Mesenchymal stem cell (in vitro differentiated cells and primary cell): Measurements from ENCODE around the gene TBC1D16.
A peak's percentile ranks its signal among the peaks of the same experiment; 100 is the strongest.

ENCODE experiments used
- DNase-seq: peaks from one replicate; pipeline ENCODE4 v3.0.0-alpha.2; 2013
- H2AFZ ChIP-seq: one replicate; pipeline ENCODE4 v1.6.1; 2013; ENCODE audit warnings: low read depth, mild to moderate bottlenecking, control low read depth, inconsistent platforms, low read length, moderate library complexity
- H2AK5ac ChIP-seq: 2 replicates; pipeline ENCODE4 v1.6.1; 2013; ENCODE audit warnings: low read length, moderate library complexity, mild to moderate bottlenecking, inconsistent platforms; ENCODE audit not compliant: severe bottlenecking
- H2BK120ac ChIP-seq: one replicate; pipeline ENCODE4 v1.6.1; 2013; ENCODE audit warnings: low read depth, mild to moderate bottlenecking, inconsistent platforms, low read length, moderate library complexity
- H2BK12ac ChIP-seq, 2 experiments: one replicate each; pipeline ENCODE4 v1.6.1; 2013; ENCODE audit warnings: inconsistent platforms in 2 of 2, low read length in 2 of 2, mild to moderate bottlenecking in 2 of 2, moderate library complexity in 2 of 2, control low read depth in 1 of 2
- H2BK15ac ChIP-seq: one replicate; pipeline ENCODE4 v1.6.1; 2013; ENCODE audit warnings: mild to moderate bottlenecking, low read depth, inconsistent platforms; ENCODE audit not compliant: poor library complexity, severe bottlenecking
- H2BK5ac ChIP-seq: 2 replicates; pipeline ENCODE4 v1.6.1; 2013; ENCODE audit warnings: low read depth, mild to moderate bottlenecking, low read length, control low read depth, inconsistent platforms; ENCODE audit not compliant: poor library complexity, severe bottlenecking
- H3K14ac ChIP-seq, 2 experiments: one replicate each; pipeline ENCODE4 v1.6.1; 2013; ENCODE audit warnings: inconsistent platforms in 2 of 2, low read length in 2 of 2, control low read depth in 1 of 2, mild to moderate bottlenecking in 1 of 2, moderate library complexity in 1 of 2
- H3K18ac ChIP-seq, 2 experiments: one replicate each; pipeline ENCODE4 v1.6.1; 2013; ENCODE audit warnings: inconsistent platforms in 2 of 2, low read length in 2 of 2, control low read depth in 1 of 2, low read depth in 1 of 2, mild to moderate bottlenecking in 1 of 2
- H3K23ac ChIP-seq, 2 experiments: one replicate each; pipeline ENCODE4 v1.6.1; 2013; ENCODE audit warnings: inconsistent platforms in 2 of 2, low read length in 2 of 2, mild to moderate bottlenecking in 2 of 2, moderate library complexity in 2 of 2, control low read depth in 1 of 2
- H3K27ac ChIP-seq: 2 replicates; pipeline ENCODE4 v1.5.1; 2013; ENCODE audit warnings: mild to moderate bottlenecking, moderate library complexity, low read length, control low read depth, inconsistent platforms; ENCODE audit not compliant: poor library complexity, severe bottlenecking
- H3K27me3 ChIP-seq, 2 experiments: 2 replicates each; pipeline versions ENCODE4 v1.6.1 to v1.7.0; 2013; ENCODE audit warnings: low read length in 2 of 2, mild to moderate bottlenecking in 2 of 2, moderate library complexity in 2 of 2, control low read depth in 1 of 2, inconsistent platforms in 1 of 2; ENCODE audit not compliant: control insufficient read depth in 1 of 2, insufficient read depth in 1 of 2
- H3K36me3 ChIP-seq, 2 experiments: 2 replicates each; pipeline versions ENCODE4 v1.6.1 to v1.7.0; 2013; ENCODE audit warnings: low read length in 2 of 2, control low read depth in 1 of 2, inconsistent platforms in 1 of 2, low read depth in 1 of 2, mild to moderate bottlenecking in 1 of 2; ENCODE audit not compliant: insufficient read depth in 2 of 2, control insufficient read depth in 1 of 2
- H3K4ac ChIP-seq, 2 experiments: one replicate each; pipeline ENCODE4 v1.6.1; 2013; ENCODE audit warnings: inconsistent platforms in 2 of 2, low read length in 2 of 2, mild to moderate bottlenecking in 2 of 2, moderate library complexity in 2 of 2, control low read depth in 1 of 2, low read depth in 1 of 2
- H3K4me1 ChIP-seq: 2 replicates; pipeline ENCODE4 v1.6.1; 2013; ENCODE audit warnings: low read depth, low read length, control low read depth; ENCODE audit not compliant: control insufficient read depth, insufficient read depth
- H3K4me2 ChIP-seq: 2 replicates; pipeline ENCODE4 v1.6.1; 2013; ENCODE audit warnings: low read length, mild to moderate bottlenecking, inconsistent platforms; ENCODE audit not compliant: poor library complexity, severe bottlenecking
- H3K4me3 ChIP-seq, 2 experiments: 2 replicates each; pipeline versions ENCODE4 v1.5.1 to v1.7.0; 2013; ENCODE audit warnings: low read length in 2 of 2, mild to moderate bottlenecking in 2 of 2, control low read depth in 1 of 2, low read depth in 1 of 2; ENCODE audit not compliant: insufficient read depth in 1 of 2
- H3K79me1 ChIP-seq: replicated peaks from 2 replicates; pipeline ENCODE4 v1.6.1; 2013; ENCODE audit warnings: mild to moderate bottlenecking, control low read depth, low read length, inconsistent platforms; ENCODE audit not compliant: poor library complexity, severe bottlenecking
- H3K9ac ChIP-seq: 2 replicates; pipeline ENCODE4 v1.7.0; 2013; ENCODE audit warnings: mild to moderate bottlenecking, low read length, moderate library complexity
- H3K9me3 ChIP-seq: 2 replicates; pipeline ENCODE4 v1.7.0; 2013; ENCODE audit warnings: mild to moderate bottlenecking, low read length; ENCODE audit not compliant: control insufficient read depth
- H4K8ac ChIP-seq: one replicate; pipeline ENCODE4 v1.6.1; 2013; ENCODE audit warnings: inconsistent platforms, mild to moderate bottlenecking, low read length, moderate library complexity
- H4K91ac ChIP-seq: one replicate; pipeline ENCODE4 v1.6.1; 2013; ENCODE audit warnings: mild to moderate bottlenecking, low read length, inconsistent platforms
- WGBS: methylation state at CpG from one replicate; pipeline ENCODE4 v1.1.7; 2013; ENCODE audit warnings: mixed read lengths; 5-methylcytosine and 5-hydroxymethylcytosine counted together

TBC1D16 gene

GRCh38 chr17:79991924-79992648 lies 43.6 kb downstream of the TBC1D16 start:
- Histone ChIP-seq H3K79me1 (peaks cover 19% of the 10 kb centered on the region), H3K36me3 (peaks cover 0 to 3% of the 10 kb centered on the region in 2 experiments), H2BK15ac (peak overlapping the region; percentile 55), H2AFZ (no peak overlapping the region), H2AK5ac (peak overlapping the region; percentile 95), H4K8ac (peak overlapping the region; percentile 90), H3K9ac (peak overlapping the region; percentile 80), H4K91ac (peak overlapping the region; percentile 98), H3K4me1 (peaks cover 49% of the 10 kb centered on the region), H3K9me3 (no peaks in the 10 kb centered on the region), H3K4ac (peak overlapping the region; percentile 76 to 96), H3K27ac (peak overlapping the region; percentile 34), H2BK120ac (peak overlapping the region; percentile 77), H3K27me3 (no peaks in the 10 kb centered on the region), H2BK12ac (peak overlapping the region; percentile 98 to 99), H3K14ac (peak overlapping the region in 1 of 2 experiments; percentile 95), H3K23ac (peak overlapping the region in 1 of 2 experiments; percentile 90), H3K4me2 (peak overlapping the region; percentile 88), H3K4me3 (peak overlapping the region; percentile 49 to 63), H3K18ac (peak overlapping the region; percentile 89 to 91), H2BK5ac (no peak overlapping the region)
- WGBS: 17% methylated on average over 44 of the region's 44 CpGs
- DNase-seq: peak; percentile 46

- Histone ChIP-seq H2BK120ac (peak overlapping the region; percentile 77), H3K36me3 (no peaks in the 10 kb centered on the region), H2AK5ac (peak overlapping the region; percentile 9), H3K27me3 (no peaks in the 10 kb centered on the region), H2BK5ac (no peak overlapping the region), H3K79me1 (peaks cover 24% of the 10 kb centered on the region), H4K8ac (peak overlapping the region; percentile 38), H3K4me3 (peak overlapping the region; percentile 49 to 63), H3K14ac (peak overlapping the region in 1 of 2 experiments; percentile 79), H3K23ac (peak overlapping the region in 1 of 2 experiments; percentile 70), H2AFZ (peak overlapping the region; percentile 32), H2BK12ac (peak overlapping the region; percentile 29 to 90), H4K91ac (no peak overlapping the region), H3K4me2 (peak overlapping the region; percentile 88), H3K4ac (peak overlapping the region in 1 of 2 experiments; percentile 56), H3K18ac (peak overlapping the region; percentile 83 to 89), H3K4me1 (peaks cover 51% of the 10 kb centered on the region), H3K27ac (no peak overlapping the region), H3K9me3 (no peaks in the 10 kb centered on the region), H2BK15ac (no peak overlapping the region), H3K9ac (peak overlapping the region; percentile 56)
- 11% methylated on average over 18 of the region's 30 CpGs for WGBS
- peak; percentile 80 for DNase-seq
These were observed 44.3 kb downstream of the TBC1D16 start for GRCh38 chr17:79991140-79991923.

GRCh38 chr17:79990704-79991103 lies 45.0 kb downstream of the TBC1D16 start:
- Histone ChIP-seq H3K36me3 (no peaks in the 10 kb centered on the region), H3K4me1 (peaks cover 53% of the 10 kb centered on the region), H3K18ac (no peak overlapping the region), H3K4me3 (no peak overlapping the region), H2AK5ac (peak overlapping the region; percentile 41), H2BK5ac (no peak overlapping the region), H3K4ac (peak overlapping the region in 1 of 2 experiments; percentile 24), H4K91ac (no peak overlapping the region), H3K9me3 (no peaks in the 10 kb centered on the region), H3K23ac (no peak overlapping the region), H3K14ac (no peak overlapping the region), H3K27ac (no peak overlapping the region), H3K9ac (peak overlapping the region; percentile 56), H2BK120ac (no peak overlapping the region), H2BK12ac (peak overlapping the region in 1 of 2 experiments; percentile 48), H2BK15ac (no peak overlapping the region), H2AFZ (no peak overlapping the region), H3K4me2 (no peak overlapping the region), H3K27me3 (no peaks in the 10 kb centered on the region), H3K79me1 (peaks cover 29% of the 10 kb centered on the region), H4K8ac (no peak overlapping the region)
- no peak for DNase-seq
- 93% methylated on average over 13 of the region's 17 CpGs for WGBS

- Histone ChIP-seq H3K79me1 (peaks cover 33% of the 10 kb centered on the region), H4K91ac (no peak overlapping the region), H2BK5ac (no peak overlapping the region), H3K18ac (no peak overlapping the region), H4K8ac (no peak overlapping the region), H3K4me2 (no peak overlapping the region), H3K9me3 (no peaks in the 10 kb centered on the region), H3K27ac (no peak overlapping the region), H3K4me3 (no peak overlapping the region), H2BK120ac (no peak overlapping the region), H2AK5ac (no peak overlapping the region), H2BK12ac (no peak overlapping the region), H2BK15ac (no peak overlapping the region), H2AFZ (no peak overlapping the region), H3K27me3 (no peaks in the 10 kb centered on the region), H3K4ac (peak overlapping the region in 1 of 2 experiments; percentile 5), H3K23ac (no peak overlapping the region), H3K36me3 (no peaks in the 10 kb centered on the region), H3K9ac (no peak overlapping the region), H3K4me1 (peaks cover 53% of the 10 kb centered on the region), H3K14ac (no peak overlapping the region)
- WGBS: 81% methylated on average over 21 of the region's 21 CpGs
- no peak for DNase-seq
These were observed 45.5 kb downstream of the TBC1D16 start for GRCh38 chr17:79990051-79990592.
